ENCODE results near the gene FAM53B.
A peak's percentile ranks its signal among the peaks of the same experiment; 100 is the strongest.

Gene FAM53B

DNA sequence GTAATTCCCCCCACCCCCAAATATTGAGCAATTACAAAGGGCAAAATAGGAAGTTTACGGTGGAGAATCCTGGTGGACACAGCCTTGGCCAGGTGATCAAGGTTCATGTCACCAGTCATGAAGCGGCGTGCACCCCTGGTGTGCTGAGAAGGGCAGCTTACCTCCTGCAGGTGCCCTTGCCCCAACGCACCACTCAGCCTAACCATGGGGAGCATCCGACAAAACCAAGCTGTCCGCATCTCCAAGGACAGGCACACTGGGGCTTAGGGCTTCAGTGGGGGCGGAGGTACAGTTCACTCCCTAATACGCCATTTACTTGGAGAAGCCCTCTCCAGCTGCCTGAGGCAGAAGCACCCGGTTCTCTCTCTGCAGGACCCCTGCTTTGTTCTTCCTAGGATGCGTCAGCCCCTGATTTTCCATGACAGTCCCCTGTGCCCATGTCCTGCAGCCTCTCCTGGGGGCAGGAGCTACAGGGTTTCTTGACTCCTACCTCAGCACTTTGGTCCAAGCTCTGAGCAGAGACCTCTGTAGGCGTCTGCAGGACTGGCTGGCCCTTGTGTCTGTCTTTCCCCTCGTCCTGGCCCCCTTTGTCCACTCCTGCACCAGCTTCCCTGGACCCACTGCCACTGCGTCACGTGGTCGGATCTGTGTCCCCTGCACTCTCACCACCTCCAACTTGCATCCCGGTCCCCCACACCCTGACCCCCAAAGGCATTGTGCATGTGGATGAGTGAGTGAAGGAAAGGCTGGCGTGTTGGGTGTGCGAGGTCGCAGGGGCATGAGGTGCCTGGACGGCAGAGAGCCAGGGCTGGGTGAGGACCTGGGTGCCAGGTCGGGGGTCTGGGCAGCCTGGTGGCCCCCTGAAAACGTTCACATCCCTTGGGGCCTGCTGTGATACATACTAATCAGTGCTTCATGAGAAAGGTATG, 168.8 kb downstream of the FAM53B start:
- DNase-seq (ENCODE audit: low spot score) = no peak

DNA sequence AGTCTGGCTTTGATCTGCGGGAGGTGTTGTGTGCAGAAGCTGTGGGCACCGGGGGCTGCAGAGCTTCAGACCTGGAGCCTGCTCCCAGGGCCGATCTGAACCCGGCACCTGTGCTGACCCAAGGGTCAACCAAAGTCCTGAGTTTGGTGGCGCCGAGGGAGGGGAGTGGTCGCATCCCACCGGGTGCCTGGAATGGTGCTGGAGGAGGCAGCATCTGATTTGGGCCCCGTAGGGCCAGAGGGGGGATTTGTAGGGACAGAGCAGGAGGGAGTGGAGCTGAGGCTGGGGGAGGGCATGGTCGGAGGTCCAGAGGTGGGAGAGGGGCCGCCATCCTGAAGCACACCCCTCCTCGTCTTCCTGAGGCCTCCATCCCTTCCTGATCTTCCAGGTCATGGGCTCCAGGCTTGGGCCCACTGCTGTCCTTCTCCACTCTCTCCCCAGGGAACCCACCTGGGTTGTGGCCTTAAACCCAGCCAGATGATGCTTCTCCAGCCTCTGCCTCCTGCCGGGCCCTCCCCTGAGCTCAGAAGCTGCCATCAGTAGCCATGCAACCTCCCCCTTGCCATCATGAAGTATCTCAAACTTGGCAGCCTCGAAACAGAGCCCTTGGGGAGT, 169.6 kb downstream of the FAM53B start:
- no peak for DNase-seq (ENCODE audit: low spot score)

DNA sequence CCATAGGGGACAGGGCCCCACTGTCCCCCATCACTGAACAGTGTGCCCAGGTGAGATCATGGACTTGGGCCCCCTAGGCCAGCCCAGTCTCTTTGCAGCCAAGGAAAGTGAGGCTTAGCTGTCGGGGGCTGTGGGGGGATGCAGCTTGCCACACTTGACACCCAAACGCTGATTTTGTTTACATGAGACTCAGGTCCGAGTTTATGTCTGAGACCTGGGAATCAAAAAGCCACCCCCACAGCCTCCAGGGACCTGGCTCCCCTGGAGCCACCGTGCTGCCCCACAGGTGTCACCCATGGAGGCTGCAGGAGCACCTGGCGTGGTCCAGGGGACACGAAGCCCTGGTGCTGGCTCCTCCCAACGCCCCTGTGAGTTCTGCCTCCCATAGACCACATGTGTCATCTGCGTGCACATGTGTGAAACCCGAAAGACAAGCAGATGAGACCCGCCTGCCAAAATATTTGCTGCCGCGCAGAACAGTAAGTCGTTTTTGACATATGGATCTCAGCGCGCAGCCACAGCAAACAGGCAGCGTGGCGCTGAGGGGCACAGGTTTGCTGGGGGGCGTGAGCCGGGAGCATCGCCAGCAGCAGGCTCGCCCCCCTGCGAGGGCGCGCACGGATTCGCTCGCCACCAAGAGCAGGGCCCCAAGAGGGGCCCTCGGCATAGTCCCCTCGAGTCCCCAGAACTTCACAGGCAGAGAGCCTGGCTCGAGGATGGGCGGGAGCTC, 170.3 kb downstream of the FAM53B start:
- no peak for DNase-seq (ENCODE audit: low spot score)

DNA sequence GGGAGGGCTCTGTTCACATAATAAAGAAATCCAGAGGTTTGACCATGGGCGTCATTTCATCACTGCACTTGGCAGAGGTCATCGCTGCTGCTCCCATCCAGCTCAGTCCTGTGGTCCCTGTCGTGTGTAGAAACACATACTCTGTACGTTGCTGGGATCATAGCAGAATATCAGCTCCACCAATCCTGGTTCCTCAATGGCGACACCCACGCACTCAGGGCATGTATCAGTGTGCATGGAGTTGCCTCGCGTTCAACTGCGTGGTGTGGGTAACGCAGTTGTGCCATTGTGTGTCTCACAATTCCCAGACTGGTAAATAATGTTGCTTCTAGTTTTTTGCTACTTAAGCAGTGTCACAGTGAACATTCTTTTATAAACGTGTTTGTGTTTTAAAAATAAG, 171.4 kb downstream of the FAM53B start:
- no peak for DNase-seq (ENCODE audit: low spot score)

DNA sequence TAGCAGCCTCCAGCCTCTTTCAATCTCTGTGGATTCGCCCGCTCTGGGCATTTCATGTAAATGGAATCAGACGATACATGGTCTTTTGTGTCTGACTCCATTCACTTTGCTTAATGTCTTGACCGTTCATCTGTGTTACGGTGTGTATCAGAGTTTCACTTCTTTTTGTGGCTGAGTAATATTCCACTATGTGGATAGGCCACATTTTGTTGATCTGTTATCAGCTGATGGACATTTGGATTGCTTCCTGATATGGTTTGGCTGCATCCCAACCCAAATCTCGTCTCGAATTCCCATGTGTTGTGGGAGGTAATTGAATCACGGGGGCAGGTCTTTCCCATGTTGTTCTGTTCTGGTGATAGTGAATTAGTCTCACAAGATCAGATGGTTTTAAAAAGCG, 173.5 kb downstream of the FAM53B start:
- no peak for DNase-seq (ENCODE audit: low spot score)

DNA sequence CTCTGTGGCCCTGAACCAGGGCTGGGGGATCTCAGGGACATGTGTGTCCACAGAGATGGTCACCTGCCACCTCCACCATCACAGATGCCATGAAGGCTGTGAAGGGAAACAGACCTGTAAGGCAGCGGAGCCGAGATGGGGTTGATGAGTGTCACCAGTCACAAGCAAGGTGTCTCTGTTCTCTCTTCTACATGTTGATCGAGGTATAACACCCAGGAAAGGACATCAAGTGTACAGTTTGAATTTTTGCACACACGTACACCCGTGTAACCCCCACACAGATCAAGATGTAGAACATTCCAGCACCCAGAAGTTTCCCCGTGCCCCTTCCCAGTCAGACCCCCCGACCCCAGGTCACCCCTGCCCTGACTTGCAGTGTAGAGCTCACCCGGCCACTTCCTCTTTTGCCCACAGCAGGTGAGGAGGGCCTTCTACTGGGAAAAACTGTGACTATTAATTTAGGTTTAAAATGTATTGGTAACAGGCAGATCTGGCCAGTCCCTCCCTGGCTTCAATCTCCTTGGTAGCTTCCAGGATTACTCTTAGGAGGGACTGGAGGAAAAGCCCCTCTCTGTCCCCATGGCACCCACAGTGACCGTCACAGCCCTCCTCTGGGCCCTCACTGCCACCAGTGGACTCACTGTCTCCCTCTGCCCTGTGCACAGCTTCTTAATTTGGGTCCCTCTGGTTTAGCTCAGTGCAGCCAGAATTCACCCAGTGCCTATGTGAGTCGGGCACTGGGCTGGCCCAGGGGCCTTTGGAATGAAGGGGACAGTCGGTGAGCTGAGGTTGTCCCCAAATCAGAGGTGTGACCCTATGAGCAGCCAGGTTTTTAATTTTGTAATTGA, 174.3 kb downstream of the FAM53B start:
- peak; percentile 57 for DNase-seq (ENCODE audit: low spot score)

All from NAMALWA (cell line).